ENCODE measurements around the gene MAGI2.

DNA sequence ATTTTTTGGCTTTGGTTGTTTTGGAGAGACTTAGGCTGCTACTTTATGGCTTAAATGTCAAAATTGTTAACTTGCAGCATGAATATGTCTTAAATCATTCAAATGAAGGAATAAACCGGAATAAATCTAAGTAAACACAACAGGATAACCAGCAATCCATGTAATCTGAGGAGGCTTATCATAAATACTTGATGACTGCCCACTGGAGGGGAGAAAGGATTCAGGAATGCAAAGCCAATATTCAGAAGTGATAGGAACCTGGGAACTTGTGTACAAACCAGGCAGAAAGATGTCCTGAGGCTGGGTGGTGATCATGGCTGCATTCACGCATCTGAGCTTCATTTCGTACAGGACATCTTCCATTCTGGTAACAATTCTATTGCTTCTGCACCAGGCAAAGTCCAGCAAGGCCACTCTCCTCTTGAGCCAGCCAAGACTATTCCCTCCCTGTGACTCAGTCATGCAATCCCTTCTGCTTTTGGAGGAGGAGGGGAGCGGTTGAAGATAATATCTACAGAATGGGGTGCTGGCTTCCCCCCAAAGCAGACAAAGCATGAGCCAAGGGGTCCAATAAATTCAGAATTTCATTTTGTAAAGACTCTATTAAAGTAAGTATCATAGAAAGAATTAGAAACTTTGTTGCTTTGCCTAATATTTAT lies 1280.4 kb downstream of the MAGI2 start:
- no peak for TF ChIP-seq POLR2A (IDR thresholded peaks at IDR 0.05)
- TF ChIP-seq, protein P1, sequence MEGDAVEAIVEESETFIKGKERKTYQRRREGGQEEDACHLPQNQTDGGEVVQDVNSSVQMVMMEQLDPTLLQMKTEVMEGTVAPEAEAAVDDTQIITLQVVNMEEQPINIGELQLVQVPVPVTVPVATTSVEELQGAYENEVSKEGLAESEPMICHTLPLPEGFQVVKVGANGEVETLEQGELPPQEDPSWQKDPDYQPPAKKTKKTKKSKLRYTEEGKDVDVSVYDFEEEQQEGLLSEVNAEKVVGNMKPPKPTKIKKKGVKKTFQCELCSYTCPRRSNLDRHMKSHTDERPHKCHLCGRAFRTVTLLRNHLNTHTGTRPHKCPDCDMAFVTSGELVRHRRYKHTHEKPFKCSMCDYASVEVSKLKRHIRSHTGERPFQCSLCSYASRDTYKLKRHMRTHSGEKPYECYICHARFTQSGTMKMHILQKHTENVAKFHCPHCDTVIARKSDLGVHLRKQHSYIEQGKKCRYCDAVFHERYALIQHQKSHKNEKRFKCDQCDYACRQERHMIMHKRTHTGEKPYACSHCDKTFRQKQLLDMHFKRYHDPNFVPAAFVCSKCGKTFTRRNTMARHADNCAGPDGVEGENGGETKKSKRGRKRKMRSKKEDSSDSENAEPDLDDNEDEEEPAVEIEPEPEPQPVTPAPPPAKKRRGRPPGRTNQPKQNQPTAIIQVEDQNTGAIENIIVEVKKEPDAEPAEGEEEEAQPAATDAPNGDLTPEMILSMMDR (IDR thresholded peaks at IDR 0.05) = no peak

Data from esophagus squamous epithelium (tissue), 4 donors.